Measurements from ENCODE around the gene PROS1.
"Not testable (repeated sequence)": the region's sequence is repeated elsewhere in the genome, so short reads cannot be mapped to it uniquely, and the experiment has no call there.

PROS1 gene

GRCh38 chr3:93965106-93965505 lies 8.6 kb downstream of the PROS1 start:
- H3K27ac ChIP-seq (ENCODE audit: low read length); H3K27me3 ChIP-seq (ENCODE audit: low read depth, low read length); H3K9me3 ChIP-seq (ENCODE audit: control insufficient read depth in 1 of 2, low read length in 2 of 2); H3K4me3 ChIP-seq (ENCODE audit: low read depth in 1 of 2, low read length in 2 of 2); H3K4me1 ChIP-seq (ENCODE audit: control insufficient read depth in 1 of 2, insufficient read depth in 2 of 2, low read length in 2 of 2); H3K36me3 ChIP-seq (ENCODE audit: control insufficient read depth in 1 of 2, insufficient read depth in 2 of 2, low read length in 2 of 2): not testable (repeated sequence)

GRCh38 chr3:93962798-93963197 lies 10.9 kb downstream of the PROS1 start:
- Histone ChIP-seq H3K36me3 (ENCODE audit: control insufficient read depth in 1 of 2, insufficient read depth in 2 of 2, low read length in 2 of 2) (no peaks in the 10 kb centered on the region), H3K9me3 (ENCODE audit: control insufficient read depth in 1 of 2, low read length in 2 of 2) (no peaks in the 10 kb centered on the region), H3K27ac (ENCODE audit: low read length) (no peak overlapping the region), H3K4me3 (ENCODE audit: low read depth in 1 of 2, low read length in 2 of 2) (no peak overlapping the region), H3K27me3 (ENCODE audit: low read depth, low read length) (no peaks in the 10 kb centered on the region), H3K4me1 (ENCODE audit: control insufficient read depth in 1 of 2, insufficient read depth in 2 of 2, low read length in 2 of 2) (no peaks in the 10 kb centered on the region)

DNA sequence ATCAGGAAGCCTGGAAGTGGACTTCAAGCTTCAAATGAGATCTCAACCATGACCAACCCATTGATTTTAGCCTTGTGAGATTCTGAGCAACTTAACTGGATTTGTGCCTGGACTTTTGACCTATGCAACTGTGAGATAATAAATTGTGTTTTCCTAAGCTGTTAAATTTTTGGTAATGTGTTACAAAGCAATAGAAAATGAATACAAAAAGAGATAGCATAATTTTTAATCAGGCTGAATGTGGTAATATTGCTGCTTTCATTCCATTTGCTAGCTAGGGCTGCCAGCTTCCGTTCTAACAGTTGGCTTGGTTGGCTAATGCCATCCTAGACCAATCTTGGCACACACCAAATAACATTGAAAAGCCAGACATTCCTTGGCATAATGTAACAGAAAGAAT lies 12.2 kb downstream of the PROS1 start:
- Histone ChIP-seq H3K4me1 (ENCODE audit: control insufficient read depth in 1 of 2, insufficient read depth in 2 of 2, low read length in 2 of 2) (no peaks in the 10 kb centered on the region), H3K27me3 (ENCODE audit: low read depth, low read length) (no peaks in the 10 kb centered on the region), H3K4me3 (ENCODE audit: low read depth in 1 of 2, low read length in 2 of 2) (no peak overlapping the region), H3K9me3 (ENCODE audit: control insufficient read depth in 1 of 2, low read length in 2 of 2) (no peaks in the 10 kb centered on the region), H3K36me3 (ENCODE audit: control insufficient read depth in 1 of 2, insufficient read depth in 2 of 2, low read length in 2 of 2) (no peaks in the 10 kb centered on the region), H3K27ac (ENCODE audit: low read length) (no peak overlapping the region)

DNA sequence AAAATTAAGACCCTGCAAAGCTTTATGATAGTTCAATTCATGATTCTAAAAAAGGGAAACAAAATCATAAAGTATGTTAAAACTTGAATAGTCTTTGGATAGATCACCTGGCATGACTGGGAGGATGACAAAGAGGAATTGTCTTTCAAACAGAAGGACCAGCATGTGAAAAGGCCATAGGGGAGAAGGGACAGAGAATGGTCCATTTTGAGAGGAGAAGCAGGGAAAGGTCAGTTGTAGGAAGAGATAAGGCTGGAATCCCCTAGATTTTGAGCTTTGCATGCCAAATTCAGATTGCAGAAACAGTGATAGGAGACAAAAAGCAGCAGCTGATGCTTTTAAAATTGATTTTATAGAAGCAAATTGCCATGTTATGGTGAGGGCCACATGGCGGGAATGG lies 12.7 kb downstream of the PROS1 start:
- Histone ChIP-seq H3K4me3 (ENCODE audit: low read depth in 1 of 2, low read length in 2 of 2) (no peak overlapping the region), H3K27me3 (ENCODE audit: low read depth, low read length) (no peaks in the 10 kb centered on the region), H3K4me1 (ENCODE audit: control insufficient read depth in 1 of 2, insufficient read depth in 2 of 2, low read length in 2 of 2) (no peaks in the 10 kb centered on the region), H3K36me3 (ENCODE audit: control insufficient read depth in 1 of 2, insufficient read depth in 2 of 2, low read length in 2 of 2) (no peaks in the 10 kb centered on the region), H3K9me3 (ENCODE audit: control insufficient read depth in 1 of 2, low read length in 2 of 2) (no peaks in the 10 kb centered on the region), H3K27ac (ENCODE audit: low read length) (no peak overlapping the region)

- H3K4me1 ChIP-seq (ENCODE audit: control insufficient read depth in 1 of 2, insufficient read depth in 2 of 2, low read length in 2 of 2); H3K4me3 ChIP-seq (ENCODE audit: low read depth in 1 of 2, low read length in 2 of 2); H3K27ac ChIP-seq (ENCODE audit: low read length); H3K27me3 ChIP-seq (ENCODE audit: low read depth, low read length); H3K9me3 ChIP-seq (ENCODE audit: control insufficient read depth in 1 of 2, low read length in 2 of 2); H3K36me3 ChIP-seq (ENCODE audit: control insufficient read depth in 1 of 2, insufficient read depth in 2 of 2, low read length in 2 of 2): not testable (repeated sequence)
These were observed 23.7 kb downstream of the PROS1 start for GRCh38 chr3:93949958-93950357.

DNA sequence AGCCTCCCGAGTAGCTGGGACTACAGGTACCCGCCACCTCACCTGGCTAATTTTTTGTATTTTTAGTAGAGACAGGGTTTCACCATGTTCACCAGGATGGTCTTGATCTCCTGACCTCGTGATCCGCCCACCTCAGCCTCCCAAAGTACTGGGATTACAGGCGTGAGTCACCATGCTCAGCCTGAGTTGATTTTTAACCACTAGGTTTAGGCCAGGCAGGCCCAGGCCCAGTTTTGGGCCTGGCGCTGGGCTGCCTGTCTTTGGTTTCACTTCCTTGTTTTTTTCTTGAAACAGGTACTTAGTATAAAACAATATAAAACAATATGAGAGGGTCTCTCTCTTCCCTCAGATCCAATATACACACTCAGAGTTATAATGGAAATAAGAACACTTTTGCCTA lies 36.2 kb downstream of the PROS1 start:
- H3K4me1 ChIP-seq (ENCODE audit: control insufficient read depth in 1 of 2, insufficient read depth in 2 of 2, low read length in 2 of 2); H3K27ac ChIP-seq (ENCODE audit: low read length); H3K27me3 ChIP-seq (ENCODE audit: low read depth, low read length); H3K4me3 ChIP-seq (ENCODE audit: low read depth in 1 of 2, low read length in 2 of 2); H3K36me3 ChIP-seq (ENCODE audit: control insufficient read depth in 1 of 2, insufficient read depth in 2 of 2, low read length in 2 of 2); H3K9me3 ChIP-seq (ENCODE audit: control insufficient read depth in 1 of 2, low read length in 2 of 2): not testable (repeated sequence)

- Histone ChIP-seq H3K4me1 (ENCODE audit: control insufficient read depth in 1 of 2, insufficient read depth in 2 of 2, low read length in 2 of 2) (no peaks in the 10 kb centered on the region), H3K9me3 (ENCODE audit: control insufficient read depth in 1 of 2, low read length in 2 of 2) (no peaks in the 10 kb centered on the region), H3K36me3 (ENCODE audit: control insufficient read depth in 1 of 2, insufficient read depth in 2 of 2, low read length in 2 of 2) (no peaks in the 10 kb centered on the region), H3K4me3 (ENCODE audit: low read depth in 1 of 2, low read length in 2 of 2) (no peak overlapping the region), H3K27me3 (ENCODE audit: low read depth, low read length) (no peaks in the 10 kb centered on the region), H3K27ac (ENCODE audit: low read length) (no peak overlapping the region)
These were observed 37.1 kb downstream of the PROS1 start for GRCh38 chr3:93936549-93936948.

GRCh38 chr3:93934366-93935046 lies 39.2 kb downstream of the PROS1 start:
- Histone ChIP-seq H3K9me3 (ENCODE audit: control insufficient read depth in 1 of 2, low read length in 2 of 2) (no peaks in the 10 kb centered on the region), H3K27ac (ENCODE audit: low read length) (no peak overlapping the region), H3K4me1 (ENCODE audit: control insufficient read depth in 1 of 2, insufficient read depth in 2 of 2, low read length in 2 of 2) (no peaks in the 10 kb centered on the region), H3K4me3 (ENCODE audit: low read depth in 1 of 2, low read length in 2 of 2) (no peak overlapping the region), H3K36me3 (ENCODE audit: control insufficient read depth in 1 of 2, insufficient read depth in 2 of 2, low read length in 2 of 2) (no peaks in the 10 kb centered on the region), H3K27me3 (ENCODE audit: low read depth, low read length) (no peaks in the 10 kb centered on the region)

DNA sequence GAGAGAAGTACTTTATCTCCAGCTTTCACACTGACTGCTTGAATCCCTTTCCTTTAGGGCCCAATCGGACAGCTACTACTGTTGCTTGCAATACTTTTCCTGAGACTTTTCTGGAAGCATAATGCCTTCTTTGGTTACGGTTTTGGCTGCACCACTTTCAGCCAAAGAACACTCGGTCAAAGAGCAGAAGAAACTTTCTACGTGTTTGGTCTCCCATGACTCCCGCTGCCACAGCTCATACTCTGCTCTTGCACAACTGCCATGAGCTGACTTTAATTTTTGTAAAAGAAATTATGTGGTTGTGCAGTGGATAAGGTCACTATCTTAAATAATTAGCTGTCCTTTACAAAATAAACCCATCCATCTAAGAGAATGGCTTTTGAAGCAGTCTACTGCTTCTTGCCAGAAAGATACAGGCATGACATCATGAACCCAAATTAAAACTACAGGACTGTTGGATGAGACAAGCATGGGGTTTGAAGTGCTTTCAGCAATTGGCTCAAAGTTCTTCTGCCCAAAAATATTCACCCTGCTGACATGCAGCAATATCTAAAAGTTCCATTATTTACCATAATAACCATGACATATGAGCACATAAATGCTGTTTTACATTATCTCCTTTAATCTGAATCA lies 42.0 kb downstream of the PROS1 start:
- no peaks in the 10 kb centered on the region for H3K36me3 ChIP-seq (ENCODE audit: control insufficient read depth in 1 of 2, insufficient read depth in 2 of 2, low read length in 2 of 2)
- H3K27me3 ChIP-seq (ENCODE audit: low read depth, low read length) = no peaks in the 10 kb centered on the region
- H3K4me3 ChIP-seq (ENCODE audit: low read depth in 1 of 2, low read length in 2 of 2) = no peak overlapping the region
- no peaks in the 10 kb centered on the region for H3K4me1 ChIP-seq (ENCODE audit: control insufficient read depth in 1 of 2, insufficient read depth in 2 of 2, low read length in 2 of 2)
- H3K9me3 ChIP-seq (ENCODE audit: control insufficient read depth in 1 of 2, low read length in 2 of 2) = no peaks in the 10 kb centered on the region
- no peak overlapping the region for H3K27ac ChIP-seq (ENCODE audit: low read length)

- Histone ChIP-seq H3K27me3 (ENCODE audit: low read depth, low read length) (no peaks in the 10 kb centered on the region), H3K4me1 (ENCODE audit: control insufficient read depth in 1 of 2, insufficient read depth in 2 of 2, low read length in 2 of 2) (no peaks in the 10 kb centered on the region), H3K9me3 (ENCODE audit: control insufficient read depth in 1 of 2, low read length in 2 of 2) (no peaks in the 10 kb centered on the region), H3K36me3 (ENCODE audit: control insufficient read depth in 1 of 2, insufficient read depth in 2 of 2, low read length in 2 of 2) (no peaks in the 10 kb centered on the region), H3K27ac (ENCODE audit: low read length) (no peak overlapping the region), H3K4me3 (ENCODE audit: low read depth in 1 of 2, low read length in 2 of 2) (no peak overlapping the region)
These were observed 43.7 kb downstream of the PROS1 start for GRCh38 chr3:93930041-93930440.

- no peak overlapping the region for H3K4me3 ChIP-seq (ENCODE audit: low read depth in 1 of 2, low read length in 2 of 2)
- no peak overlapping the region for H3K27ac ChIP-seq (ENCODE audit: low read length)
These were observed 46.9 kb downstream of the PROS1 start for GRCh38 chr3:93926789-93927188.

DNA sequence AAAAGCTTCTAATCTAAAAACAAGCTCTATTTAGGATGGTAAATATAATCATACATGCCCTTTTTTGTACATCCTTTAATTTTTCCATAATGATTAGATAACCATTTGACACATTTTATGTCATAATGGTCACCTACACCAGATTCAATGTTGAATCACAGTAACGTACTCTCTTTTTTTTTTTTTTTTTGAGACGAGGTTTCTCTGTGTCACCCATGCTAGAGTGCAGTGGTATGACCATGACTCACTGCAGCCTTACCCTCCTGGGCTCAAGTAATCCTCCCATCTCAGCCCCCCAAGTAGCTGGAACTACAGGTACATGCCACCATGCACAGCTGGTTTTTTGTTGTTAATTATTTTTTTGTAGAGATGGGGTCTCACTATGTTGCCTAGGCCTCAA lies 49.2 kb downstream of the PROS1 start:
- Histone ChIP-seq H3K27ac (ENCODE audit: low read length) (no peak overlapping the region), H3K36me3 (ENCODE audit: control insufficient read depth in 1 of 2, insufficient read depth in 2 of 2, low read length in 2 of 2) (no peaks in the 10 kb centered on the region), H3K9me3 (ENCODE audit: control insufficient read depth in 1 of 2, low read length in 2 of 2) (no peaks in the 10 kb centered on the region), H3K4me1 (ENCODE audit: control insufficient read depth in 1 of 2, insufficient read depth in 2 of 2, low read length in 2 of 2) (no peaks in the 10 kb centered on the region), H3K4me3 (ENCODE audit: low read depth in 1 of 2, low read length in 2 of 2) (no peak overlapping the region), H3K27me3 (ENCODE audit: low read depth, low read length) (no peaks in the 10 kb centered on the region)

More at GRCh38 chr3:93926789-93927188, 46.9 kb downstream of the PROS1 start:
- Histone ChIP-seq H3K4me1 (ENCODE audit: control insufficient read depth in 1 of 2, insufficient read depth in 2 of 2, low read length in 2 of 2) (no peaks in the 10 kb centered on the region), H3K36me3 (ENCODE audit: control insufficient read depth in 1 of 2, insufficient read depth in 2 of 2, low read length in 2 of 2) (no peaks in the 10 kb centered on the region), H3K27me3 (ENCODE audit: low read depth, low read length) (no peaks in the 10 kb centered on the region), H3K9me3 (ENCODE audit: control insufficient read depth in 1 of 2, low read length in 2 of 2) (no peaks in the 10 kb centered on the region)

All from muscle layer of duodenum (tissue), 2 donors.